PC-3 (cell line): Measurements from ENCODE around the gene NASP.

Source experiments
- CTCF ChIP-seq: fragments of 300-600 bp; sonication (generic); conservative IDR thresholded peaks from 2 replicates; pipeline ENCODE4 v1.5.1; 2017; ENCODE audit warnings: antibody characterized with exemption, low read depth, mild to moderate bottlenecking, low read length
- EZH2 ChIP-seq: fragments of 300-600 bp; sonication (generic); IDR thresholded peaks from one replicate; pipeline ENCODE4 v1.6.1; 2017; ENCODE audit warnings: antibody characterized with exemption, mild to moderate bottlenecking, low read length; ENCODE audit not compliant: unreplicated experiment
- EZH2phosphoT487 ChIP-seq: fragments of 300-600 bp; sonication (generic); IDR thresholded peaks from 2 replicates; pipeline ENCODE4 v1.6.1; 2018; ENCODE audit warnings: mild to moderate bottlenecking, antibody characterized with exemption, low read length, borderline replicate concordance

- no peak for TF ChIP-seq CTCF
- no peak for TF ChIP-seq EZH2
- no peak for TF ChIP-seq EZH2phosphoT487
Measured at GRCh38 chr1:45635211-45635610, 51.4 kb downstream of the NASP start.
